Ishikawa (cell line): Measurements from ENCODE around the gene ERP29.

ENCODE experiments used
- CEBPB ChIP-seq: IDR thresholded peaks from 2 replicates; pipeline ENCODE4 v1.6.1; 2012
- CREB1 ChIP-seq: IDR thresholded peaks from 2 replicates; pipeline ENCODE4 v1.6.1; 2012; ENCODE audit warnings: low read depth
- EGR1 ChIP-seq: IDR thresholded peaks from 2 replicates; pipeline ENCODE4 v1.6.1; 2012
- EP300 ChIP-seq: IDR thresholded peaks from 2 replicates; pipeline ENCODE4 v1.6.1; 2012; ENCODE audit warnings: borderline replicate concordance
- FOXM1 ChIP-seq: IDR thresholded peaks from 2 replicates; pipeline ENCODE4 v1.6.1; 2012; ENCODE audit warnings: low read depth, borderline replicate concordance
- MAX ChIP-seq: IDR thresholded peaks from 2 replicates; pipeline ENCODE4 v1.6.1; 2012
- NFIC ChIP-seq: IDR thresholded peaks from 2 replicates; pipeline ENCODE4 v1.6.1; 2012
- RAD21 ChIP-seq: IDR thresholded peaks from 2 replicates; pipeline ENCODE4 v1.6.1; 2012; ENCODE audit warnings: low read depth
- TAF1 ChIP-seq: IDR thresholded peaks from 2 replicates; pipeline ENCODE4 v1.6.1; 2012; ENCODE audit warnings: low read depth, mild to moderate bottlenecking
- TCF12 ChIP-seq: IDR thresholded peaks from 2 replicates; pipeline ENCODE4 v1.6.1; 2012; ENCODE audit warnings: low read depth
- TEAD4 ChIP-seq: IDR thresholded peaks from 2 replicates; pipeline ENCODE4 v1.6.1; 2012
- USF1 ChIP-seq: IDR thresholded peaks from 2 replicates; pipeline ENCODE4 v1.6.1; 2012
- YY1 ChIP-seq: IDR thresholded peaks from 2 replicates; pipeline ENCODE4 v1.6.1; 2012; ENCODE audit warnings: low read depth
- ZBTB7A ChIP-seq: IDR thresholded peaks from 2 replicates; pipeline ENCODE4 v1.6.1; 2012; ENCODE audit warnings: low read depth
- TF ChIP-seq, protein P1 (sequence below): IDR thresholded peaks from 2 replicates; pipeline ENCODE4 v1.6.1; 2012; ENCODE audit warnings: low read depth, mild to moderate bottlenecking

ERP29 gene

DNA sequence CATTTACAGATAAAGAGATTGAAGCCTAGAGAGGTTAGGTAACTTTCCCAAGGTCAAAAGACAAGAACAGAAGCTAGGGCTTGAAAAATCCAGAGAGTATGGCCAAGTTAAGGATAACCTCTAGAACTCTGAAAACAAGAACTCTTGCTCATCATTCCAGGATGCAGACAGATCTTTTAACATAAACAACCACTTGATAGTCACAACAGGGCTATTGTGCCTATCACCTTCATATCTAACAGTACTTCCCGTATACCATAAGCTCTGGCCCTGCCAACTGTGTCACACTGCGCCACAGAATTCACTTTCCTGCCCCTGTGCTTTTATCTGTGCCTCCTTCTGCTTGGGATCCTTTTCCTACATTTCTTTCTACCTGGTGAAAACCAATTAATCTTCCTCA lies 18.2 kb downstream of the ERP29 start:
- TF ChIP-seq CREB1: no peak
- no peak for TF ChIP-seq CEBPB

DNA sequence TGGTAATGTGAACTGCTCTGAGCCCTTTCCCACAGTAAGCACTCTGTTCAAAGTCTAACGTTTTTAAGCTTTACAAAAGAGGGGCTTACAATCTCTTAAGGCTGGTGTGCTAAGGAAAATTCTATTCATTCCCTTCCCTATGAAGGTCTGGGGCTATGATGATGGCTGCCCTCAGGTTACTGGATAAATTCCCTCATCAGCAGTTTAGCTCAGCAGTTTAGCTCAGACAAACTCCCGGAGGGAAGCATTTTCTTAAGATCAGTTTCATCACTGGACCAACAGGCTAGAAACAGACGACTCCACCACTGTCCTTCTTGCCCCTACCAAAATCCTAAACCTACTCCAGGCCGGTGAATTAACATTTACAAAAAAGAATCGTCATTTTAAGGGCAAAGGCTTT lies 19.1 kb downstream of the ERP29 start:
- TF ChIP-seq CREB1: no peak
- no peak for TF ChIP-seq RAD21
- TF ChIP-seq USF1: no peak
- no peak for TF ChIP-seq EGR1
- no peak for TF ChIP-seq MAX
- no peak for TF ChIP-seq TEAD4
- TF ChIP-seq TAF1: no peak
- no peak for TF ChIP-seq FOXM1
- no peak for TF ChIP-seq EP300
- TF ChIP-seq, protein P1, sequence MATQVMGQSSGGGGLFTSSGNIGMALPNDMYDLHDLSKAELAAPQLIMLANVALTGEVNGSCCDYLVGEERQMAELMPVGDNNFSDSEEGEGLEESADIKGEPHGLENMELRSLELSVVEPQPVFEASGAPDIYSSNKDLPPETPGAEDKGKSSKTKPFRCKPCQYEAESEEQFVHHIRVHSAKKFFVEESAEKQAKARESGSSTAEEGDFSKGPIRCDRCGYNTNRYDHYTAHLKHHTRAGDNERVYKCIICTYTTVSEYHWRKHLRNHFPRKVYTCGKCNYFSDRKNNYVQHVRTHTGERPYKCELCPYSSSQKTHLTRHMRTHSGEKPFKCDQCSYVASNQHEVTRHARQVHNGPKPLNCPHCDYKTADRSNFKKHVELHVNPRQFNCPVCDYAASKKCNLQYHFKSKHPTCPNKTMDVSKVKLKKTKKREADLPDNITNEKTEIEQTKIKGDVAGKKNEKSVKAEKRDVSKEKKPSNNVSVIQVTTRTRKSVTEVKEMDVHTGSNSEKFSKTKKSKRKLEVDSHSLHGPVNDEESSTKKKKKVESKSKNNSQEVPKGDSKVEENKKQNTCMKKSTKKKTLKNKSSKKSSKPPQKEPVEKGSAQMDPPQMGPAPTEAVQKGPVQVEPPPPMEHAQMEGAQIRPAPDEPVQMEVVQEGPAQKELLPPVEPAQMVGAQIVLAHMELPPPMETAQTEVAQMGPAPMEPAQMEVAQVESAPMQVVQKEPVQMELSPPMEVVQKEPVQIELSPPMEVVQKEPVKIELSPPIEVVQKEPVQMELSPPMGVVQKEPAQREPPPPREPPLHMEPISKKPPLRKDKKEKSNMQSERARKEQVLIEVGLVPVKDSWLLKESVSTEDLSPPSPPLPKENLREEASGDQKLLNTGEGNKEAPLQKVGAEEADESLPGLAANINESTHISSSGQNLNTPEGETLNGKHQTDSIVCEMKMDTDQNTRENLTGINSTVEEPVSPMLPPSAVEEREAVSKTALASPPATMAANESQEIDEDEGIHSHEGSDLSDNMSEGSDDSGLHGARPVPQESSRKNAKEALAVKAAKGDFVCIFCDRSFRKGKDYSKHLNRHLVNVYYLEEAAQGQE: no peak
- no peak for TF ChIP-seq YY1
- no peak for TF ChIP-seq CEBPB
- TF ChIP-seq ZBTB7A: no peak

DNA sequence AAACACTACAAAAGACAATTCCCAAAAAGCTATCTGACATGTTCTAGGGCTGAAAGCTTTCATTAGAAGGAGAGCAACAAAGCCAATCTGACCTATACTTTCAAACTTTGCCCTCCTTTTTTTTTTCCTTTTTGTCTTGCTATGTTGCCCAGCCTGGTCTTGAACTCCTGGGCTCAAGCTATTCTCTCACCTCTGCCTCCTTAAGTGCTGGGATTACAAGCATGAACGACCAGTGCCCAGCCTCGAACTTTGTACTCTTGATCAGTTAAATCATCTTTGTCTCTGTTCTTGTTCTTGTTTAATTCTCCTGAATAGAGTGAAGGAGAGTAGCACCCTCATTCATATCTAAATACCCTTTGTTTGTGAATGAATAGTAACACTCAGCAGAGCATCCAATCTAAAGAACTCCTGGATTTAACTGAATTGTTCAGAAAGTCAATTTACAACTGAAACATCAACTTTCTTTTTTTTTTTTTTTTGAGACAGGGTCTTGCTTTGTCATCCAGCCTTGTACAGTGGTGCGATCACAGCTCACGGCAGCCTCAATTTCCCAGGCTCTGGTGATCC lies 22.1 kb downstream of the ERP29 start:
- TF ChIP-seq YY1 (no peak), NFIC (no peak), TCF12 (no peak), MAX (no peak), RAD21 (no peak), TEAD4 (no peak), EGR1 (no peak), EP300 (no peak), CEBPB (no peak), TAF1 (no peak), FOXM1 (no peak), ZBTB7A (no peak), CREB1 (no peak)

DNA sequence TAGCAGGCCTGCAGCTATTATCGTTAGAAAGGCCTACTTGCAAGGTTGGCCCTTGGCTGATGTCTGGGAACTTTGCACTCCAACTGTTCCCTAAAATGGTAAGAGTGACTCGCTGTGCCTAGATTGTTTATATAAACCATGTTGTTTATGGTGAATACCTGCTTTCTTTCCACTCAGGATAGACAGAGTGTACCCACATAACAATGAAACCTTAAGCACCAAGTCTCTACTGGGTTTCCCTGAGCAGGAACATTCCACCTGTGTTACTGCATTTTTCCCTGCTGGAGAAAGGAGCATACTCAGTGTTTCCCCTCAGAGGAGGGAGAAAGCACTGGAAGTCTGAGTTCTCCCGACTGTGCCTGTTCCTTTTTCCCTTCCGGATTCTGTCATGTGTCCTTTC lies 32.8 kb downstream of the ERP29 start:
- TF ChIP-seq, protein P1: no peak
- TF ChIP-seq MAX (no peak), CEBPB (no peak), TCF12 (no peak), TEAD4 (no peak), ZBTB7A (no peak), RAD21 (no peak), EP300 (no peak), NFIC (no peak)

GRCh38 chr12:112049351-112049750 lies 36.1 kb downstream of the ERP29 start:
- TF ChIP-seq CREB1: no peak
- TF ChIP-seq TAF1: no peak
- TF ChIP-seq EGR1: no peak
- no peak for TF ChIP-seq USF1
- TF ChIP-seq RAD21: no peak
- no peak for TF ChIP-seq NFIC
- no peak for TF ChIP-seq TCF12
- TF ChIP-seq, protein P1: no peak
- no peak for TF ChIP-seq TEAD4
- TF ChIP-seq ZBTB7A: no peak
- no peak for TF ChIP-seq EP300
- no peak for TF ChIP-seq YY1
- no peak for TF ChIP-seq CEBPB
- no peak for TF ChIP-seq MAX
- TF ChIP-seq FOXM1: no peak
